ENCODE results near the gene VAMP2.

Gene VAMP2

DNA sequence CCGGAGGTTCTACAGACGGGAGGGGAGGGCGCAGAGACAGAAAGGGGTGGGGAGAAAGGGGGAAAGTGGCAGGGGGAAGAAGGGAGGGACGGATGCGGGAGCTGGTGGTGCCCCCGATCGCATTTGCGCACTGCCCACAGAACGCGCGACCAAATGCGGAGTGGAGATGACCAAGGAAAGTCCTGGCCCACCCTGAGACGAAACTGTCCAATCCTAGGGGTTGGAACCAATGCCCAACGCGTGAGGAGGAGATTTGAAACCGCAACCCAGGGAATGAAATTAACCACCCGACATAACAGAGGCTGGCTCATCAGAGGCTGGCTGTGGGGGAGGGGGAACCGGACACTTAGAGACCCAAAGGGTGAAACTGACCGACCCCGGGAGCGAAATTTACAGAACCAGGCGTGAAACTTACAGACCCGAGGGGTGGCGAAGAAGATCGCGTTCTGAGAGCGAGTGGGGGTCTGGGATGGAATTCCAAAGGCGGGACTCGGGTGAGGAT, 40.3 kb downstream of the VAMP2 start:
- intact Hi-C loops (cut with micrococcal nuclease) = loop anchor here (5.0 kb wide), 1 partner anchor 35 kb away; no protein-coding TSS in a partner anchor
- Mint-ChIP-seq H3K9me3 (no peaks in the 10 kb centered on the region), H3K27ac (no peak overlapping the region), H3K36me3 (ENCODE audit: low read depth) (no peaks in the 10 kb centered on the region), H3K4me1 (ENCODE audit: low read depth) (peaks cover 77% of the 10 kb centered on the region), H3K4me3 (peak overlapping the region; percentile 83), H3K27me3 (peaks cover 80% of the 10 kb centered on the region)

DNA sequence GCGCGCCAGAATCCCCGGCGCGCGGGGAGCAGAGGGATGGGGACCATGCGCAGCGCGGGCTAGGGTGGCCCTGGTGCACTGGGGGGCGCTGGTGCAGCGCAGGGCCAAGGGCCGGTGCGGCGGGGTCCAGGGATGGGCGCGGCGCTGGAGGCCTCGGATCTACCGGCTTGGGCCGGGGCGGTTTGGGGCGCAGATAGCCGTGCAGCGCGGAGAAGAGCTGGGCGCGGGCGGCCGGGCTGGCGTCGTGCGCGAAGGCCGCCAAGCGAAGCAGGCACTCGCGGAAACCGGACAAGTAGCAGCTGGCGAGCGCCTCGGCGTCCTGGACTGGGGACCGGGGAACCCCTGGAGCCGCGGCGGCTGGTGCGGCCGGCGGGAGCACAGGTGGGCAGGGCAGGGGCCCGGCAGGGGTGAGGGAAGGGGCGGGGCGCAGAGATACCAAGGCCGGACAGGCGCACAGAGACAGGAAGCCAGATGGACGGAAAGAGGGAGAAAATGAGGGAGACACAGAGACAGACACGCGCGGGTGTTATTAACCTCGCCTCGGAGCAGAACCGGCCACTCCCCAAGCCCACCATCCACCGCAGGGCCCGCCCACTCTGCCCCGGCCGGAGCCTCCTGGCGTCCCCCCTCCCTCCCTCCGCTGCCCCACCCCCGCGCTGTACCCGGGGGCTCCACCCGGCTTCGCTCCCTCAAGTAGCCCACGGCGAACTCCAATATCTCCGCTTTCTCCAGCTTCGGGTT, 40.9 kb downstream of the VAMP2 start:
- Mint-ChIP-seq H3K27me3 (peaks cover 80% of the 10 kb centered on the region), H3K27ac (no peak overlapping the region), H3K36me3 (ENCODE audit: low read depth) (no peaks in the 10 kb centered on the region), H3K9me3 (no peaks in the 10 kb centered on the region), H3K4me1 (ENCODE audit: low read depth) (peaks cover 75% of the 10 kb centered on the region), H3K4me3 (peak overlapping the region; percentile 83)
- intact Hi-C loops (cut with micrococcal nuclease) = loop anchor here (5.0 kb wide), 1 partner anchor 35 kb away; no protein-coding TSS in a partner anchor

DNA sequence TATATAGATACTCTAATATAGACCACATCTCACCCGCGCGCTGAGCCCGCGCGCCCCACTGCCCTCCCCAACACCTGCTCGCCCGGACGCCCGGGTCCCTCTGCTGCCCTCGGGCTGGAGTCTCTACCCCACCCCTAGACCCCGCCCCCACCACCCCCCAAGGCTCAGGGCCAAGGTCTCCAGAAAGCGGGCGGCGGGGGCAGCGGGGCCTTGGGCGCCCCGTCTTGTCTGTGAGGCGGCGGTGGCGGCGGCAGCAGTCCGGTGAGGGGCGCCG, 41.4 kb downstream of the VAMP2 start:
- intact Hi-C loops (cut with micrococcal nuclease) = loop anchor here (5.0 kb wide), 1 partner anchor 36 kb away; no protein-coding TSS in a partner anchor
- H3K27me3 Mint-ChIP-seq = peaks cover 82% of the 10 kb centered on the region
- H3K4me3 Mint-ChIP-seq = peak overlapping the region; percentile 83
- no peaks in the 10 kb centered on the region for H3K36me3 Mint-ChIP-seq (ENCODE audit: low read depth)
- H3K4me1 Mint-ChIP-seq (ENCODE audit: low read depth) = peaks cover 74% of the 10 kb centered on the region
- H3K27ac Mint-ChIP-seq = peak overlapping the region; percentile 11
- H3K9me3 Mint-ChIP-seq = no peaks in the 10 kb centered on the region

DNA sequence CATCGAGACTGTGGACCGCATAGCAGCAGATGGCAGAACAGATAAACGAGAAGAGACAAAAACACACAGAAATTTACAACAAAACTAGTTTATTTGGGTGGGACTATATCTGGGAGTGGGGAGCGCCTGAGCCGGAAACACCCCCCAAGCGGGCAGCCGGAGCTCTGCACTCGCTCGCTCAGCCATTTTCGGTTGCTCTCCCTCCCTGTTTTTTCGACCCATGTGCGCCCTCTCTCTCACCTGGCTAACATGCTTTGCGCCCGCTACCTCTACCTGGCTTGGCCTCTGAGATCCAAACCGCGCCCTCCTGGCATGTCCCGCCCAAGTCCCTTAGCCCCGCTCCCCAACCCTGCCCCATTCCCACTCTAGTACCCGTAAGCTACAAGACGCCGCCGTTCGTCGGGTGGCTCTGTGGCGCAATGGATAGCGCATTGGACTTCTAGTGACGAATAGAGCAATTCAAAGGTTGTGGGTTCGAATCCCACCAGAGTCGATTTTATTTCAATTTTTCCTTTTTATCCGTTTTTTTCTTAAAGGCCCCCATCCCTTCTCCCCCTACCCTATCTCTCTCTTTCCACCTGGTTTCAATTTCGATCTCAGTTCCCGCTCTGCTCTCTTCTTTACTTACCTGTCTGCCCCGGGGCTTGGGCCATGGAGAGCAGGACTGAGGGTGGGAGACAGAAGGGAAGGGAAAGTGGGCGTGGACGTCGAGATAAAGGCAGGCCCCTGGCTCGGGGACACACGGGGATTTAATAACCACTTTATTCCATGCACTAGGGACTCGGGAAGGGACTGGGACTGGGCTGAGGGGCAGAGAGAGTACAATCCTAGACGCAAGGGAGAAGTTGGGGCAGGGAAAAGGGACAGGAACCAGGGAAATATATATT, 42.0 kb downstream of the VAMP2 start:
- Mint-ChIP-seq H3K27ac (peak overlapping the region; percentile 11), H3K9me3 (no peaks in the 10 kb centered on the region), H3K4me3 (peak overlapping the region; percentile 63), H3K27me3 (peaks cover 83% of the 10 kb centered on the region), H3K4me1 (ENCODE audit: low read depth) (peaks cover 68% of the 10 kb centered on the region), H3K36me3 (ENCODE audit: low read depth) (no peaks in the 10 kb centered on the region)
- intact Hi-C loops (cut with micrococcal nuclease) = loop anchor here (5.0 kb wide), 1 partner anchor 37 kb away; no protein-coding TSS in a partner anchor

DNA sequence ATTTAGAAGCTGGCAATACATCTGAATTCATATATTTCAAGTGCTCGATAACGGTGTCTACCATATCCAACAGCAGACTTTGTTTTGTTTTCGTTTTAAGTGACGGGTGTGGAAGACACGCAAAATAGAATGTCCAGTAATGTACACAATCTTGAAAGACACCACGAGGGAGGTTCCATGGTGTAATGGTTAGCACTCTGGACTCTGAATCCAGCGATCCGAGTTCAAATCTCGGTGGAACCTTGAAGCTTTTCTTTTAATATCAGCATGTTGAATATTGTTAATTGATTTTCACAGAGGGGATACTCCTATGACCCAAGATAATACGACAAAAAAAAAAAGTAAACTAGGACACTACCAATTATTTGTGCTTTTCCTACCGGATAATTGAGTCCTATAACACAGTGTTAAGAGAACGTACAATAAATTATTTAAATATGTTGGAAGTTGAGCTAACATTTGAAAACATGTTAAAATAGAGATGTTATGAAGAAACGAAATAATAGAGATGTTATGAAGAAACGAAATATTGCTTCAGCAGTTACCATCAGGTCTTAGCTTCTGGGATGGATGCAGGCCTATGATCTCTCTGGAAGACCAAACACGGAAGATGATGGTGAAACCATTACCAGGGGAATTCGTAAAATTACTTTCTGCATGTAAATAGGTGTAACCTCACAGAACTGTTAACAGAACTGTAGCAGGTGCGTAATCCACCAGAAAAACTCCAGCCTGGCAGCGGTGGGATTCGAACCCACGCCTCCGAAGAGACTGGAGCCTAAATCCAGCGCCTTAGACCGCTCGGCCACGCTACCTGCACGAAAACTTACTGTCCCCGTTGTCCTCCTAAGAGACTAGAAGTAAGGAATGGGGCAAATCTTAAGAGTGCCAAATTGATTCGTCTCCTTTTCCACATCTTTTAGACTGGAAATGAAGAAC, 42.9 kb downstream of the VAMP2 start:
- intact Hi-C loops (cut with micrococcal nuclease) = loop anchor here (2.0 to 5.0 kb wide), 4 partner anchors 19 to 58 kb away; no protein-coding TSS in a partner anchor
- Mint-ChIP-seq H3K4me1 (ENCODE audit: low read depth) (peaks cover 60% of the 10 kb centered on the region), H3K4me3 (peak overlapping the region; percentile 63), H3K36me3 (ENCODE audit: low read depth) (no peaks in the 10 kb centered on the region), H3K27ac (no peak overlapping the region), H3K27me3 (peaks cover 83% of the 10 kb centered on the region), H3K9me3 (no peaks in the 10 kb centered on the region)

DNA sequence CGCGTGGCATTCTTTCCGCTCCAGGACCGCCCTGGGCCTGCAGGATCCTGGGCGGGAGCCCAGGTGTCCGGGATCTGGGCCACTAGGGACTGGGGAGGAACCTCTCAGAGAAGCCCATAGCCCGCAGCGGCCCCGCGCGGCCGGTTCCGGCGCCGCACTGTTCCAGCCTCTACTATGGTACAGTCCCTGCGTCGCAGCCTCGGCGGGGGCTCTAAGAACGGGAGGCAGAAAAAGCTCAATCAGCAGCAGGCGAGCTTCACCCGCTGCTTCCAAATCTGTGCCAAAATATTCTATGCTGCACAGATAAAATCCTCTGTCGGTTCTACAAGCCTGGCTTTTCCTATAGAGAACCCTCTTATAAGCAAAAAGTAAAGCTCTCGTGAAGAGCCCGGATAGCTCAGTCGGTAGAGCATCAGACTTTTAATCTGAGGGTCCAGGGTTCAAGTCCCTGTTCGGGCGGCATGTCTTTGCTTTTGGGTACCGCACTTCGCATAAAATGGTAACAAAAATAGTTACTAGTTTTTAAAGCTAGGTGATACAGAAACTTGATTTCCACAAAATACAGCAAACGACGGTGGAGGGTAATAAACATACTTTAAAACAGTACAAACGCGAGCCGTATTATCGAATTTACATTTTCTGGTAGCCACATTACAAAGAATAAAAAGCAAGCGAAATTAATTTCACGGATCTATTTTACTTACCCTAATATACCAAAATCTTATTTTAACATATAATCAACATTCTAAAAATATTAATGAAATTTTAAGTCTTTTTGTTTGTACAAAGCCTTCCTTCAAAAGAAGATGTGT, 43.8 kb downstream of the VAMP2 start:
- Mint-ChIP-seq H3K9me3 (no peaks in the 10 kb centered on the region), H3K36me3 (ENCODE audit: low read depth) (no peaks in the 10 kb centered on the region), H3K4me1 (ENCODE audit: low read depth) (peaks cover 51% of the 10 kb centered on the region), H3K27me3 (peaks cover 83% of the 10 kb centered on the region), H3K4me3 (peak overlapping the region; percentile 78), H3K27ac (peak overlapping the region; percentile 13)
- intact Hi-C loops (cut with micrococcal nuclease) = loop anchor here (1.0 to 5.0 kb wide), 4 partner anchors 20 to 57 kb away; no protein-coding TSS in a partner anchor

DNA sequence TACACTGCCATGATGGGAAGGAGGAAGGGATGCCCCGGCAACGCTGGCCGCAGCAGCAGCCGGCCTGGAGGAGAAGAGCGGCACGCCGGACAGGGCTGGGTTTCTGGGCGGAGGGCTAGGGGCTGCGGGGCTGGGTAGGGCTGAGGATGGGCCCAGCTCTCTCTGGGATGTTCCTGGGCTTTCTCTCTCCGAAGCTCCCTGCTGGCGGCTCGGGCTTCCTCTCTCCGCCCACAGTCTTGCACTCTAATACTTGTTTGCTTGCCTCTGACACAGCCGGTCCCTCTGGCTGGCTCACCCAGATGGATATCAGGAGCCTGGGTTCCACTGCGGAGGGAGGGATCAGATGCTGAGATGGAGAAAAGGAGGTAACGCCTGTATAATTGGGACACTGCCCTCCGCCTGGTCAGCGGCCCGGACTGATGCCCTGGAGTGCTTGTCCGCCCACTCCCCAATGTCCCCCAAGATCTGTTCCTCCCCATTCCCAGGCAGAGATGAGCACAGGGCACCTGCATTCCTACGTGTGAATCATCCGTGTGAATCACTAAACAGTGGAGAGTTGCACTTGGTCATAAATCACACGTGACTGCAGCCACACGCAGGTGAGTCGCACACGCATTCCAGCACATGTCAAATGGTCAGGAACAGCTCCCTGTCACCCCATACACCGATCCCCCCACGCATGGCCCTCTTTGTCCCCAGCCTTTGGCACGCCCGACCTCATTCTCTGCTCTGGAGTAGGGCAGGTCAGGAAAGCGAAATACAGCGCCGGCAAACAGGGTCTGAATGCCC, 44.6 kb downstream of the VAMP2 start, which contains the start of gene ALOXE3:
ALOXE3 (minus strand) TSS at position 535 of the 789 bp plus-strand sequence; CDS start at position 11, 524 bp downstream.
- Mint-ChIP-seq H3K36me3 (ENCODE audit: low read depth) (no peaks in the 10 kb centered on the region), H3K27ac (peak within 1 kb of the TSS; percentile 13), H3K9me3 (no peaks in the 10 kb centered on the region), H3K27me3 (peaks cover 83% of the 10 kb centered on the region), H3K4me3 (peak within 1 kb of the TSS; percentile 78), H3K4me1 (ENCODE audit: low read depth) (peaks cover 43% of the 10 kb centered on the region)
- intact Hi-C loops (cut with micrococcal nuclease) = loop anchor here (1.0 to 5.0 kb wide), 4 partner anchors 21 to 56 kb away; no protein-coding TSS in a partner anchor

DNA sequence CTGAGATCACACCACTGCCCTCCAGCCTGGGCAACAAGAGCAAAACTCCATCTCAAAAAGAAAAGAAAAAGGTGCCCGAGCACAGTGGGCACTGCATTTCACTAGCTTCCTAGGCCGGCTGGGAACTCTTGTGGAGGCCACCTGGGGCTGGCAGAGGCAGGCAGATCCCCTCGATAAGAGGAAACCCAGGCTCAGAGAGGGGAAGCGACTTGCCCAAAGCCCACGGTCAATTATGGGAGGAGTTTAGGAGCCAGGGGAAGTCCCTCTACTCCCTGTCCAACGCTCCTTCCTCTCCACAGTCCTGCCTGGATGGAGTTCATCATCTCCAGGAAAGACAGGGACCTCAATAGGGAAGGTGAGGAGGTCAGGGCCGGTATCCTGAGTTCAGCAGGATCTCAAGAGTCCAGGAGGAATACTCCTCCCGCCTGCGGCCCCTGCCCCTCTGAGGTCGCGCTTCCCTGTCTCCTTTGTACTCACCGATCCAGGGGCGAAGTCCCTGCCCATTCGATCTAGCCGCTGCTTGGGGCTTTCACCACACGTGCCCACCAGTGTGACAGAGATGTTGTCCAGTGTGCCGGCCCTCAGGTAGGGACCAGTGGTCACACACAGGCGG, 45.3 kb downstream of the VAMP2 start:
- Mint-ChIP-seq H3K27me3 (peaks cover 83% of the 10 kb centered on the region), H3K4me1 (ENCODE audit: low read depth) (peaks cover 36% of the 10 kb centered on the region), H3K36me3 (ENCODE audit: low read depth) (no peaks in the 10 kb centered on the region), H3K9me3 (no peaks in the 10 kb centered on the region), H3K27ac (no peak overlapping the region), H3K4me3 (peak overlapping the region; percentile 78)
- intact Hi-C loops (cut with micrococcal nuclease) = loop anchor here (5.0 kb wide), 2 partner anchors 40 to 55 kb away; no protein-coding TSS in a partner anchor

DNA sequence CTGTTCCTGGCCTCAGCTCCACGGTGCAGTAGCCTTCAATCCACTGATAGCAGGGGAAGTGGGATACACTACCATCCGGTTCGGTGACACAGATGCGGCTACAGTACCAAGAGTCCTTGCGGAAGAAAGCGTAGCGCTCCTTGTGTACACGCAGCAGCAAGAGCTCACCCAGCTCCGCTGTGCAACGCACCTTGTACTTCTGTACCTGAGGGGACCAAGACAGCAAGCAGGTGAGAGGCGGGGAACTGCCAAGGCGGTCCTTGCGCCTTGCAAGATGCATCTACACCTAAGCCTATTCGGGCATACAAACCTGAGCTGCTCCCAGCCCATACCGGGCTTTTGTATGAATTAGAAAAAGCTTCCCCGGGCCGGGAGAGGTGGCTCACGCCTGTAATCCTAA, 46.0 kb downstream of the VAMP2 start:
- H3K27me3 Mint-ChIP-seq = peaks cover 84% of the 10 kb centered on the region
- no peaks in the 10 kb centered on the region for H3K9me3 Mint-ChIP-seq
- no peak overlapping the region for H3K4me3 Mint-ChIP-seq
- H3K4me1 Mint-ChIP-seq (ENCODE audit: low read depth) = peaks cover 34% of the 10 kb centered on the region
- H3K36me3 Mint-ChIP-seq (ENCODE audit: low read depth) = no peaks in the 10 kb centered on the region
- intact Hi-C loops (cut with micrococcal nuclease) = loop anchor here (5.0 kb wide), 2 partner anchors 39 to 54 kb away; no protein-coding TSS in a partner anchor
- H3K27ac Mint-ChIP-seq = no peak overlapping the region

DNA sequence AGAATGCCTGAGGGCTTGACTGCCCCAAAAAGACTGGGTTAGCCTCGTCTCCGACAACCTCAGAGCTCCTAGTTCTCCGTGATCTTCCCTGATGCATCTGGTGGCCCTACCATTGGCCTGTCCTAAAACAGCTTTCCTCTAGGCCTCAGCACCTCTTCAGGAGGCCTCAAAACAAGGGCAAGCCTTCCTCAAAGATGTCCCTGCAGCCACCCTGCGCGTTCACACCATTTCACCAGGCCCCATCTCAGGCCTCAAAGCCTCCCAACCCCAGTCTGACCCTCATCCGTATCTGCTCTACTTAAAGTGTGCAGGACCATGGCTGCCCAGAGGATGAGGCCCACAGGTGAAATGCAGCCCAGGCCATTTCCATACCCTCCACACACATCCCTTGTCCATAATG, 51.8 kb downstream of the VAMP2 start:
- Mint-ChIP-seq H3K4me3 (no peak overlapping the region), H3K9me3 (no peaks in the 10 kb centered on the region), H3K36me3 (ENCODE audit: low read depth) (no peaks in the 10 kb centered on the region), H3K4me1 (ENCODE audit: low read depth) (peaks cover 11% of the 10 kb centered on the region), H3K27ac (no peak overlapping the region), H3K27me3 (peaks cover 92% of the 10 kb centered on the region)
- intact Hi-C loops (cut with micrococcal nuclease) = no loop called here

DNA sequence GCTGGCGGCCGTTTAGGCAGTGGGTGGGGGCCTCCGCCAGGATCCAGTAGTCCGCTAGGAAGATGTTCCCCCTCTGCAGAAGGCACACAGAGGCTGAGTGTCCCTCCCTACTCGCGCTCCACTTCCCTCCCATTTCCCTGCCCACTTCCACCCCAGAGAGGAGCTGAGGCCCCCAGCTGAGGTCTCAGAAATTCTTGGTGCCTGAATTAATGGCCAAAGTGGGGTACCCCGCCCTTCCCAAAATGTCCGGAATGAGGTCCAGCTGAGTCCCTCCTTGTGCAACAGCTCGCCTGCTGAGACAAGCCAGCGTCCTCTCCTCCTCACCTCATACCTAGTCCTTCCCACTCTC, 52.3 kb downstream of the VAMP2 start:
- Mint-ChIP-seq H3K36me3 (ENCODE audit: low read depth) (no peaks in the 10 kb centered on the region), H3K27me3 (peaks cover 90% of the 10 kb centered on the region), H3K27ac (no peak overlapping the region), H3K4me1 (ENCODE audit: low read depth) (peaks cover 14% of the 10 kb centered on the region), H3K9me3 (no peaks in the 10 kb centered on the region), H3K4me3 (no peak overlapping the region)
- intact Hi-C loops (cut with micrococcal nuclease) = no loop called here
